Measurements from ENCODE around the gene ACTN1.

The ACTN1 gene

GRCh38 chr14:68959035-68959434 is 20.1 kb downstream of the ACTN1 start:
- H3K4me3 ChIP-seq (replicated peaks; ENCODE audit: low read depth, low read length) = no peak overlapping the region
- DNase-seq (ENCODE audit: low read depth) = no peak
- no peak for TF ChIP-seq CTCF (IDR thresholded peaks at IDR 0.05; ENCODE audit: low read length, missing control alignments)

GRCh38 chr14:68958553-68958952 is 20.5 kb downstream of the ACTN1 start:
- H3K4me3 ChIP-seq (replicated peaks; ENCODE audit: low read depth, low read length) = no peak overlapping the region
- peak; percentile 52 for DNase-seq (ENCODE audit: low read depth)
- TF ChIP-seq CTCF (IDR thresholded peaks at IDR 0.05; ENCODE audit: low read length, missing control alignments) = no peak

DNA sequence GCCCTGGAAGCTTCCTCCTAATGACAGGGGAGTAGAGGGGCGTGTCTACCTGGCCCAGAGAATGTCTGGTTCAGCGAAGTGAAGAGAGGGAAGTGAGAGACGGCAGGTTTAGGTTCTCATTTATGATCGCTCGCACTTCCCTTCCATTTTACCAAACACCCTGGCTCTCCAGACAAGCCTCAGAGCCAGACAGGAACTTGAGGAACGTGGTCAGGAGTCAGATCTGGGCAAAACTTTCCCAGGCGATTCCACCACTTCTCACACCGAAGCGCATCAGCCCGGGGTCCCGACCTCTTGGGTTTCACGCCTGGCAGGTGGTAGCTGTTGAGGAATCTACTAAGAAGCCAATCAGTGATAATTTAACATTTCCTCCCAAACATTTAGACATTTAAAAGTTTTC is 21.3 kb downstream of the ACTN1 start:
- no peak overlapping the region for H3K4me3 ChIP-seq (replicated peaks; ENCODE audit: low read depth, low read length)
- no peak for DNase-seq (ENCODE audit: low read depth)
- no peak for TF ChIP-seq CTCF (IDR thresholded peaks at IDR 0.05; ENCODE audit: low read length, missing control alignments)

GRCh38 chr14:68956724-68957123 is 22.4 kb downstream of the ACTN1 start:
- no peak for DNase-seq (ENCODE audit: low read depth)
- no peak overlapping the region for H3K4me3 ChIP-seq (replicated peaks; ENCODE audit: low read depth, low read length)
- no peak for TF ChIP-seq CTCF (IDR thresholded peaks at IDR 0.05; ENCODE audit: low read length, missing control alignments)

- DNase-seq (ENCODE audit: low read depth) = no peak
- TF ChIP-seq CTCF (IDR thresholded peaks at IDR 0.05; ENCODE audit: low read length, missing control alignments) = no peak
- H3K4me3 ChIP-seq (replicated peaks; ENCODE audit: low read depth, low read length) = no peak overlapping the region
These were observed 23.3 kb downstream of the ACTN1 start for GRCh38 chr14:68955851-68956179.

DNA sequence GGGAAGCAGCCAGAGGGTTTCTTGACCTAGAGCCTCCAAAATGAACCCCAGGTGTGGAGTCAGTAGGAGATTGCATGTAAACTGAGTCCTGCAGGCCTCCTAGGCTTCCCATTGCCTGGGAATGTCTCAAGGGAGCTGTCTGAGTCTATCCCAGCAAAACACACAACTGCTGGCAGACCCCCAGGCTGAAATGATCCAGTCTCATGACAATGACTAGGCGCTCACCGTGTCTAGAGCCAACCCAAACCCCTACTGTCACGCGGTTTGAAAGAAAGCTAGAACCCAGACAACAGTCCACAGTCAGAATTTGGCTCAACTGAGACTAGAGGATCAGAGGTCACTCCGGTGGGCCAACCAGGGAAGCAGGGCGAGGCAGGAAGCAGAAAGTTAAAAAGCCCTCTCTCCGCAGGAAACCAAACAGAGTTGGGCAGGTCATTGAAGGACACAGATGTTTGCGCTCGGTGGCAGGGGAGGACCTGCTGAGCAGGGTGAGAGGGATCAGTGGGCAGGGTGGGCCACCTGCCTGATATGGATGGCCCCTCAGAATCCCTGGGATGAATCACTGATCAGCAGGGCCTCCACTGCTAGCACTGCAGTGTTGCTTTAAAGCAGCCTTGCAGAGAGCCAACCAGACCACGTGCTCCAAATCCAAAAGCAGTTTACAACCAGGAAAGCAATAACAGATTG is 23.8 kb downstream of the ACTN1 start:
- no peak for TF ChIP-seq CTCF (IDR thresholded peaks at IDR 0.05; ENCODE audit: low read length, missing control alignments)
- no peak overlapping the region for H3K4me3 ChIP-seq (replicated peaks; ENCODE audit: low read depth, low read length)
- DNase-seq (ENCODE audit: low read depth) = no peak

GRCh38 chr14:68953196-68953555 is 25.9 kb downstream of the ACTN1 start:
- peak overlapping the region; percentile 21 for H3K4me3 ChIP-seq (replicated peaks; ENCODE audit: low read depth, low read length)
- no peak for DNase-seq (ENCODE audit: low read depth)
- no peak for TF ChIP-seq CTCF (IDR thresholded peaks at IDR 0.05; ENCODE audit: low read length, missing control alignments)

All from fibroblast of pulmonary artery (primary cell).